ENCODE results near the gene KCNJ18.
"Not testable (repeated sequence)": the region's sequence is repeated elsewhere in the genome, so short reads cannot be mapped to it uniquely, and the experiment has no call there.

KCNJ18 gene

DNA sequence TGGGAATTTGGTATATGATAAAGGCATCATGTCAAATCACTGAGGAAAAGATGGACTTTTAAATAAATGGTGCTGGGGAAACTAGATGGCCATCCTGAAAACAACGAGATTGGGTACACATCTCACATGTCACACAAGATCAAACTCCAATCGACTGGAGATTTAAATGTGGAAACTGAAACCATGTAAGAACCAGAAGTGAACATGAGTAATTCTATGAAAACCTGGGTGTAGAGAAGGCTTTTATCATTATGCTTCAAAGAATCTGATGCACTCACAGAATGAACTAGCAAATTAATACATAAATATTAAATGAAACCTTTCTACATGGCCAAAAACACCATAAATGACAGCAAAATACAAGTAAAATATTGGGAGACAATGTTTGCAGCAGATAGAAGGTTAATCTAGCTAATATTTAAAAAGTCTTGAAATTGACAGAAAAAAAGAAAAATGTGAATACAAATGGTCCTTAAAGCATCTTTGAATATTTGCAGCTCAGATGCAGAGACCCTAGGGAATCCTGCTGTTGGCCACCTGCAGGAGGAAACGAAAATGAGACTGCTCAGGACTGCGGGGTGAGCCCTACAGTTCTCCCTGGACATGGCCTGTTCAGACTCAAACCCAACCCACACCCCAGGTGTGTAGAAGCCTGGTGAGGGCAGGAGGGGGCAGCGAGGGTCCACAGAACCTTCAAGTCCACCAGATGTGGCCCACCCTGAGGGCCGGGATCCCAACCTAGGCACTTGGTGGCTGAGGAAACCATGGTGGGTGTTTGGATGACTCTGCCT lies 32.1 kb downstream of the KCNJ18 start:
- not testable (repeated sequence) for DNase-seq (ENCODE audit: low read depth in 2 of 2)

DNA sequence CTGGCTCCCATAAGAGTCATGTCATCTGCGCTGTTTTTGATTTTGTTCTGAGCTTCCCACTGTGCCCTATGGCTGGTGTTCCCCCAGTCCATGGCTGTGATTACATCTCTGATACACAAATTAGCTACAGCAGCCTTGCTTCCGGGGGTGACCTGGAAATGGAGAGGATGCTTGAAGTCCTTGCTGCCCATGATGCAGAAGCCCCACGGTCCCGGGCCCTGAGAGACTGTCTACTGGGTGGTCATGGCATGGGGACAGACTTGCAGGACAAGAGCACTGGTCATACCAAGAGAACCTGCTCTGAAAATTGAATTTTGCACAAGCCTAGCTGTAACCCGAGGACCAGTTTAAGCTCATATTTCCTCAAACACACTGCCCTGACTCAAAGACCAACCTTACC lies 38.8 kb downstream of the KCNJ18 start:
- DNase-seq (ENCODE audit: low read depth in 2 of 2), result not testable (repeated sequence)

DNA sequence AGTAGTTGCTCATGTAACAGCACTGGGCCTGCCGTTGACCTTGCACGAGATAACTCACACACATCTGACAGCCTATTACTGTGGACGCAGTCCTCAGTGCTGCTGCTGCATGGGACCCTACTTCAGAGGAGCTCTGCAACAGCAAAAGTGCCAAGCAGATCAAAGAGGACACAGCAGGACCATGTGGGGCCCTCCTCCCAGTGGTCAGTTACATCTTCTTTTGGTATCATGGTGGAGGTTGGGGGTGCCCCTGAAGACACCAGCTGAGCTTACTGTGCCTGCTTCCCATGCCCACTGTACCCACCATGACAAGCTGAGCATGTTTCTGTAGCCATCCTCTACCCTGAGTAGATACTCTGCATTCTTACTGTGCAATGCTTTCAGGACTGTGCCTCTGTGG lies 41.6 kb downstream of the KCNJ18 start:
- not testable (repeated sequence) for DNase-seq (ENCODE audit: low read depth in 2 of 2)

DNA sequence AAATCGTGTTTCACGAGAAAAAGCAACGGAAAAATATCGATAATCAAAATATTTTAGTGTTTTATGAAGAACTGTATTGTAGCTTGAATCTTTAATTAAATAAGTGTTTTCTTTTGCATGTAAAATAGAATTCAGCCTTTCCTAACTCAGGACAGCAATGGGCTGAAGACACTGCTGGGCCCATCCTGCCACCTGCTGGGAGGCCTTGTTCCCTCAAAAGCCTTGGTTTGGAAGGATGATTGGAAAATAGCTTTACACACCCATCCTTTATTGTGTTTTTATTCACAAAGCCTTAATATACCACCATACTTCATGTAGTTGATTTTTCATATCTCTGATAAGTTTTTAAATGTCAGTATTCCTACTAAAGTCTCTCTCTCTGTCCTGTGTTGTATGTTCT lies 43.5 kb downstream of the KCNJ18 start:
- not testable (repeated sequence) for DNase-seq (ENCODE audit: low read depth in 2 of 2)

DNA sequence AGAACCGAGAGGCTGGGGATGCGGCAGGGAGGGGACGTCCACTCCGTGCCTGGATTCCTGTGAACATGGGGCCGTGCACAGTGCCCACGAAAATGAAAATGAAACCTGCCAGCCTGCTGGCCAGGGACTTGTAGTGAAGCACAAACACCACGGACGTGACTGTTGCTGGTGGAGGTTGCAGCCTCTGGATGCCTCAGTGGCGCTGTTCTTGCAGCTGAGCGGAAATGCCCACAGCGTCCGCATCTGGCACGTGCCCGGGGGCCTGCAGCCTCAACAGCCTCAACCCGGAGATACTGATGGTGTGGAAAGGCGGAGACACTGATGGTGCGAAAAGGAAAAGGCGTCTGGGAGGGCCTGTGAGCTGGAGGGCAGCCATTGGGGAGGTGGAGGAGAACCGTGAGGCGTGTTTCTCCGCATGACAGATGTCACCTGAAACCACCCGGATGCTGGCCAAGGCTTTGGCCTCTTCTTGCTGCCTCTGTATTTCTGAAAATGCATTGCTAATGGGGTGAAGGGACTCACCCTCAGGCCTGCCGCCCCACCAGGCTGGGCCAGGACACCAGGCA lies 44.8 kb downstream of the KCNJ18 start:
- not testable (repeated sequence) for DNase-seq (ENCODE audit: low read depth in 2 of 2)

DNA sequence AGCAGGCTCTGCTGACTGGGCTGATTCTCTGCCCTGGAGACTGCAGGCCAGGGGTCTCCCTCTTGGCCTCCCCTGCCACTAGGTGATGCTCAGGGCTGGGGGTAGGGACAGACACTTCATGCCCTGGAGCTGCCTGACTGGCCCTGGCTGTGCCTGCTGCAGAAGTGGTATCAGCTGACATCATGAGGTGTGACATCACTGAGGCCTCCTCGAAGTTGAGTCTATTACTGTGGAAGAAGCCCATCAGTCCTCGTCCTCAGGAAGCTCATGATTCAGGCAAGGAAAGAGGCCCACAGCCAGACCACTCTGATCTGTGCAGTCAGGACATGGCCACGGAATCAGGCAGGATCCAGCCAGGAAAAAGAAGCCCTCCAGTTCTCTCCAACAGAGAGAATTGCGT lies 45.9 kb downstream of the KCNJ18 start:
- DNase-seq (ENCODE audit: low read depth in 2 of 2), result not testable (repeated sequence)

DNA sequence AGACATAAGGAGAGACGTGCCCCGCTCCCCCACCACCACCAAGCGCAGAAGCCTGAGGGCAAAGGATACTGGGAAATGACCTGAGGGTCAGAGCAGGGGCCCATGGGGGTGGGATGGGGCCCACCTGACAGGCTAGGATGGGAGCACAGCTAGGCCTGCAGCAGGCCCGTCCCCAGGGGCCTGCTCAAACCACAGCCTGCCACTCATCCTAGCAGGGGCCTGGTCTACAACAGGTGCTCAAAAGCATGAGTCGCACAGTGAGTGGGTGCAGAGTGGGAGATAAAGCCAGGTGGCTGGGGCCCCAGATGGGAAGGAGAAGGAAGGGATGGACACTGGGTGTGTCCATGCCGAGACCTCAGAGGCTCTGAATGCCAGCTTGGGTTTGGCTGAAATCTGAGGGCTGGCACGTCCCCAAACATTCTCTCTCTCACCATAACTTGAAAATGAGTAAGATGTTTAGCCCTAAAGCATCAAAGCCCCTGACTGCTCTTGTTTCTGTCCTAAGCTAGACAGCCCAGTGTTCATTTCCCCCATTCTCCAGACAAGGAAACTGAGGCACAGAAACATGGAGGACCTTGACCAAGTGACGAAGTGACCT lies 46.7 kb downstream of the KCNJ18 start:
- DNase-seq (ENCODE audit: low read depth in 2 of 2), result not testable (repeated sequence)

DNA sequence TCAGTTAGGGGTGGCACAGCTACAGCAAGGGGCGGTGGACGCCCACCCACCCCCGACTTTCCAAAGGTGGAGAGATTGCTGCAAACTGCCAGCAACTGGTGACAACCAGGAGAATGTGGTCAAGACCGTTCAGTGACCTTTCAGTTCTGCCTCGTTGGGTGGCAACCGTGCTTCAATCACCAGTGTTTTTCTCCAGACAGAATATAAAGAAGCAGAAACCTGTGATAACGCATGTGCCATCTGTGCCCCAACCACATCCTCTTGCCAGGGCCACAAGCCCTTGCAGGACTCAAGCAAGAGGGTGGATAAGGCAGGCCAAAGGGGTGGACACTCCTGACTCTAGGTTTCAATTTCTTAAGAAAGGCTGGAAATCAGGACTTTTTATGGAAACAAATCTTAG lies 47.2 kb downstream of the KCNJ18 start:
- DNase-seq (ENCODE audit: low read depth in 2 of 2), result not testable (repeated sequence)

DNA sequence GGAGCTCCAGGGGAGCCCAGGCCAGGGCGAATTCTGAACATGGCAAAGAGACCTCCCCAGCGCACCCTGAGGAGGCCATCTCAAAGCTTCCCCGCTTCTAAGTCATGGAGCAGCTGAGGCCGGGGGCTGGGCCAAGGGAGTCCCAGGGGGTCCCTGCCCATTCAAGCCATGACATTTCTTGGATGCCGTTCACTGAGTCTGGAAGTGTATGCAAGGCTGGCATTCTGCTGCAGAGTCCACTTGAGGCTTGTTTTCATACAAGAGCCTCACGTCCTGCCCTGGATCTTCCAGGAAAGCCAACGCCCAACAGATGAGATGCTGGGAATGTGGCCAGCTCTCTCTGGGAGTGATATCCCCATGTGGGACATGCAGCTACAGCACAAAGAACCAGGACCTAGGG lies 48.5 kb downstream of the KCNJ18 start:
- DNase-seq (ENCODE audit: low read depth in 2 of 2), result not testable (repeated sequence)

DNA sequence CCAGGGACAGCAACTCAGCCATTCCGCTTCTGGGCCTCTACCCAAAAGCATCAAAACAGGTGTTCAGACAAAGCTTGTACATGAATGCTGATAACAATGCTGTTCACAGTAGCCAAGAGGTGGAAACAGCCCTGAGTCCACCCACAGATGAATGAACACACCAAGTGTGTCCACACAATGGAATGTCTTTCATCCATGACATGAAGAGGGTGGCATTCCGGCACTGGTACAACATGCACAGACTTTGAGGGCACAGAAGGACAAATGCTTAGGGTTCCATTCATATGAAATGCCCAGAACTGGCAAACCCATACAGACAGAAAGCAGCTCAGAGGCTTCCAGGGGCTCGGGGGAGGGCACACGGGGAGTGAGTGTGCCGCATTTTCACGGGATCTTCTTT lies 49.2 kb downstream of the KCNJ18 start:
- not testable (repeated sequence) for DNase-seq (ENCODE audit: low read depth in 2 of 2)

DNA sequence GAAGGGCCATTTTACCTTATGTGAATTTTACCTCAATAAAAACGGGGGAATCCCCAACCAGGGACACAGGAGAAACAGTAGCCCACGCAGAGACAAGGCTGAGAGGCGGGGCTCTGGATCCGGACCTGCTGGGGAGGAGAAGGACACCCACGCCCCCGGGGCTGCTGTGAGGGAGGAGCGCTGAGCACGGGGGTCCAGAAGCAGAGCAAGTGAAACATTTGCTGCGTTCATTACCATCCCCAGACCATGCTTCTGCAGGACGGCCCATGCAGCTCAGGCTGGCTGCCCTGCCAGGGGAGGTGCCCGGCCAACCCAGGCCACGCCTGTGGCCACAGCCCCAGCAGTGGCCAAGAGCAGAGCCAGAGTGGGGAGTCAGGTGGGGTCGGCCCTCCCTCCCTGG lies 50.0 kb downstream of the KCNJ18 start:
- DNase-seq (ENCODE audit: low read depth in 2 of 2), result no peak

DNA sequence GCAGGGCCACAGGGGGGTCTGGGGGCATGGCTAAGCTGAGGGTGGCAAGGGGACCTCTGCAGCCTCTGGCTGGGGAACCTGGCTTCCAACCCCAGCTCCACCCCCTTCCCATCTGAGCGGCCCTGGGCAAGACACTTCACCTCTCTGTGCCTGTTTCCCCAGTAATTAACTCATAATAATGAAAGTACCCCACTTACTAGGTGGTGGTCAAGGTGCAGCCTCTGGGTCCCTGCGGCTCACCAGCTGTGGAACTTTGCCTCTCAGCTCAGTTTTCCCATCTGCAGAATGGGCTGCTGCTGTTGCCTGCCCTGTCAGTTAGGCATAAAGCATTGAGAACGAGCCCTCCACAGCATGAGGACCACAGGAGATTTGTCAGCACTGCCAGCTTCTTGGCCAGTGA lies 51.8 kb downstream of the KCNJ18 start:
- not testable (repeated sequence) for DNase-seq (ENCODE audit: low read depth in 2 of 2)

DNA sequence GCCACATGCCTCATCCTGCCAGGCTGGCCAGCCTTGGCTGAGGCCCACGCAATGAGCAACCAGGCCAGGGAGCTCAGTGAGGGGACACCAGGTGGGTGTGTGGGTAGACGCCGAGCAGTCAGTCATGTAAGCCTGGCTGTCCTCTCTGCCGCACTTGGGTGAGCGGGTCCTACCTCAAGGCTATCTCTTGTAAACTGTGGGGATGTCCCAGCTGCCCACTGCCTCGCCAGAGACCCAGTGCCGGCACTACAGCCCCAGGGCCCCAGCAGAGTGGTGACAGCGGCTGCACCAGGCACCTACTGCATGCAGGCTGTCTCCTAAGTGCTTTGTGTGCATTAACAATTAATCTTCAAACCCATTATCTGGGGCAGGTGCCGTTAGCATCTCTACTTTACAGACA lies 52.3 kb downstream of the KCNJ18 start:
- not testable (repeated sequence) for DNase-seq (ENCODE audit: low read depth in 2 of 2)

DNA sequence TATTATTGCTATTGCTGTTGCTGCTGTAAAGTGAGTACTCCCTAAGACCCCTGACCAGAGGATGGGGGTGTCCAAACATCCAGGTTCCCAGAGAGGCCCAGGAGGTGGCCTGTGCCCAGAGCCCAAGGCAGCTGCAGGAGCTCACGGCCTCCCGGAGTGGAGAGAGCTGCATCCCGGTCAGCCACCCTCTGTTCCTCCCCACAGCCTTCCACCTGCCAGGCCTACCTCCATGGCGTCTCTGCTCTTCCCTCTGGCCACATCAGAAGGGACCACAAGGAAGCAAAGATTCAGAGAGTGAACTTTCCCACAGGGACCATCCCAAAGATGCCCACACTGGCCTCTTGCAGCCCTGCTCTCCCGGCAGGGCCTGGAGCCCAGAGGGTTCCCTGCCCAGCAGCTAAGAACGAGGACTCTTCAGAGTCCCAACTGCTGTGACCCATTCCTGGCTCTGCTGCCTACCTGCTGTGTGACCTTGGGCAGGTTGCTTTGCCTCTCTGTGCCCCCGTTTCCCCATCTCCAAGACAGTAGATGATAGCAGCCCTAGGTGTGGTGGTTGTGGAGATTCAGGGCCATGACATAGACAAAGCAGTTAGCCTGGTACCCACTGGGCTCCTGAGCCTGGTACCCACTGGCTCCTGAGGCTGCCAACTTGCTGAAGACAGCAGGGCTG lies 53.2 kb downstream of the KCNJ18 start:
- DNase-seq (ENCODE audit: low read depth in 2 of 2), result not testable (repeated sequence)

DNA sequence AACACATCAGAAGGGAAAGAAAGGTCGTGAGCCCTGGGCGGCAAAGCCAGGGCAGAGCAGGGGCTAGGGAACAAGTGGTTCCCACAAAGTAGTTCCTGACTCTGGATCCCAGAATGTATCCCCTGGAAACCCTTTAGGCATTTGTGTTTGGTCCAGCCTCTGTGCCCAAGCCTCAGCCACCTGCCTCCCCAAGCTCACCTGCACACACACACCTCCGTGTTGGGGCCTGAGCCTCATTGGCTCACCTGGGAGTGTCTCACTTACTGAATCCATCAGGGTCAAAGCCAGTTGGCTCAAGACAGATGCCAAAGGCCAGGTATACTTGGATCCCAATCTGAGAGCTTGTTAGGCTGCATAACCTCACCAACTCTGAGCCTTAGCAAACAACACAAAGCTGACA lies 54.1 kb downstream of the KCNJ18 start:
- not testable (repeated sequence) for DNase-seq (ENCODE audit: low read depth in 2 of 2)

DNA sequence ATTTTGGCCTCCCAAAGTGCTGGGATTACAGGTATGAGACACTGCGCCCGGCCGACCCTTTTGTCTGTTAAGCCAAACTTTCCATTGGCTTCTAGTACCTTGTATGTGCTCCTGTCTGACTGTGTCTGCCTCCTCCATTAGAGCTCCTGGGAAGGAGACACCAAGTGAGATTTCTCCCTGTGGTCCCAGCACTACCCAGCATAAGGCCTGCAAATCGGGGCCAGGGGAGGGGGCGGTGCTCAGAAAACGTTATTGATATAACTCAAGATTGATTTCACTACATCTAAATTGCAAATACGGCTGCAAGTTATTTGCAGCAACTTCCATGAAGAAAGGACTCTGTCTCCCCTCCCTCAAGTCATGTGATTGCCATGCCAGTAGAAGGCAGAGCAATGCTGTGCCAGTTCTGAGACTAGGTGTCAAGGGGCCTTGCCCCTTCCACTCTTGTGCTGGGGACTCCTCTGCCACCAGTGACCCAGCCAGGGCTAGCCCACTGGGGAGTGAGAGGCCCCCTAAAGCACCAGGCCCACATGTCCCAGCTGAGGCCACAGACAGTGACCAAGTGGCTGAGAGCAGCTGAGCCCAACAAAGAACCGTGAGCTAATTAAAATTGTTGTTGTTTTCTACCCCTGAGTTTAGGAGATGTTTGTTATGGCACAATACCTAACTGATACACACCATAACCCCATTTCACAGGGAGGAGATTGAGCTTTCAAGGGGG lies 55.0 kb downstream of the KCNJ18 start:
- not testable (repeated sequence) for DNase-seq (ENCODE audit: low read depth in 2 of 2)

DNA sequence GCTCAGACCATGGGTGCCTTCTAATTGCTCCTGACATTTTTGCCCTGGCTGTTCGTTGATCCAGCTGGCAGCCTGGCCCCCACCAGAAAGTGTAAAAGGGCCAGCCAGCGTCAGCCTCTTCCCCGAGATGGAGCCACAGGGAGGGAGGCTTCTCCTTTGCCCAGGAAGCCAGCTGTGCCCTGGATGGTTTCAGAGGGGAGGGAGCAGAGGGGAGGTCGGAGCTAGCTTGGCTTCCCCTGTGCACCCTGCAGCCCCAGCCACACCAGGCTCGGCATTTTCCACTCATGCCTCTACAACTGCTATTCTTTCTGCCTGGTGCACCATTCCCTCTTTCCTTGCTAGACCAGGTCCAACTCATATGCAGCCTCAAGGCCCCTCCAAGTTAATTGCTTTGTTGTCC lies 56.4 kb downstream of the KCNJ18 start:
- not testable (repeated sequence) for DNase-seq (ENCODE audit: low read depth in 2 of 2)

DNA sequence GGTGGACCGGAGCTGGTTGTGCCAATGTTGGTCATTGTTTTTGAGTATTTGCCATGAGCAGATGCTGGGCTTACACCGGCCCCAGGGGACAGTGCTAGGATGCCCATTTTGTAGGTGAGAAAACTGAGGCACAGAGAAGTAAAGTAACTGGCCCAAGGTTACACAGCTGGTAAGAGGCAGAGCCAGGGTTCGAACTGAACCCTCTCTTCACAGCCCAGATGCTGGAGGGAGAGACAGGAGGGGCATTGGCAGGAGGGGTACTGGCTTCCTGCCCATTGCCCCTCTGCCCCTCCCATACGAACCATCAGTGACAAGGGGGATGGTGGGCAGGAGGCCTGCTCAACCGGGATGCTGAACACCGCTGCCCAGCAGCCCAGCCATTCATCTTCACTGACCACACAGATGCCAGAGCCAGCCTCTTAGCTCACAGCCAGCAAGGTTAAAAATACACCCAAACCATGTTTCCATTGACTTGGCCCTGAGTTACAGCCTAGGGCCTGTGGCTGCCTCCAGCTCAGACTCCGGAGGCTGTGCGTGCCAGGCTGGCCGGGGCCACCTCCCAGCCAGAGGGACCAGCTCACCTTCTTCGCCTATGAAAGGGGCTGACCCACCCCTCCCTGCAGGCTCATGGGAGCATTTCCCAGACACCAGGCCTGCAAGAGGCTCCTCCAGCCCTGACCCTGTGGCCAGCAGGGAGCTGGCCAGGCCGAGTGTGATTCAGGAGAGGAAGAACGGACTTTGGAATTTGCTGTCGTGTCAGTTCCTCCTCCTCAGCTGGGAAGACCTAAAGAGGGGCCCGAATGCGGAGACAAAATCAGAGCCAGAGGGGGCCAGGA lies 57.6 kb downstream of the KCNJ18 start:
- not testable (repeated sequence) for DNase-seq (ENCODE audit: low read depth in 2 of 2)

DNA sequence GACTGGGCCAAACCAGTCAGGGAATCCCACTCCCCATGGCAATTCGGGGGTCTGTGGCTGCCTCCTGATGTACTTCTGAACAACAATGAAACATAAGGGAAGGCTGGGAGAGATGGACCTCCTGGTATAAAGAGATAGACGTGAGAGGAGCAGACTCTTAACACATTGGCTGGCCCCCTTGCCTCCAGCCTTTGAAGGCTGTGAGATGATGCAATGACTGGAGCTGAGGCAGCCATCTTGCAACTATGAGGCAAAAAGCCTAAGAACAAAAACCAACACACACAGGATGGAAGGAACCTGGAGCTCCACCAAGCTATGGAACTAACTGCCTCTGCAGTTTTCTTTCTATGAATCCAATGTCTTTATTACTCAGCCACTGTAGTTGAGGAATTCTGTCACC lies 58.8 kb downstream of the KCNJ18 start:
- not testable (repeated sequence) for DNase-seq (ENCODE audit: low read depth in 2 of 2)
